Esophagus squamous epithelium (tissue), 4 donors: ENCODE results near the gene SORL1-AS1.

Experiments
- CTCF ChIP-seq, 6 experiments: fragments of 450-650 bp in 4 of 6; fragments of 200-600 bp in 2 of 6; sonication (generic) in 2 of 6; IDR thresholded peaks; one replicate each; pipeline ENCODE4 v1.5.1; 2016 to 2019; ENCODE audit warnings: antibody characterized with exemption in 6 of 6, mild to moderate bottlenecking in 4 of 6, moderate library complexity in 4 of 6
- POLR2A ChIP-seq, 4 donors: fragments of 450-650 bp; IDR thresholded peaks; one replicate each; pipeline ENCODE4 v1.6.1; 2017; ENCODE audit warnings: antibody characterized with exemption in 4 of 4, mild to moderate bottlenecking in 4 of 4, moderate library complexity in 3 of 4

GRCh38 chr11:121487191-121487590 is 34.4 kb upstream of the SORL1-AS1 start:
- no peak for TF ChIP-seq CTCF (IDR thresholded peaks at IDR 0.05)
- TF ChIP-seq POLR2A (IDR thresholded peaks at IDR 0.05), result no peak
